Lung (tissue), 12 donors: ENCODE measurements around the gene GSK3A. TPM values are rescaled to one million over a fixed set of nuclear protein-coding genes. Genes with fewer than 3 reads are reported as not detected.
A peak's percentile ranks its signal among the peaks of the same experiment; 100 is the strongest.

Experiments
- ATAC-seq: fragments of 200-7000 bp; cut with Tn5 transposase; one replicate; pipeline ENCODE4 v1.9.1; 2020; ENCODE audit warnings: moderate number of reproducible peaks; ENCODE audit not compliant: insufficient read depth, low FRiP score
- DNase-seq, 3 donors: peaks; one replicate each; pipeline ENCODE4 v3.0.0-alpha.2; 2013 to 2017
- H3K27ac ChIP-seq, 2 donors: one replicate each; pipeline ENCODE4 v1.5.1; 2013; ENCODE audit warnings: mild to moderate bottlenecking in 2 of 2, moderate library complexity in 2 of 2, control low read depth in 1 of 2, inconsistent platforms in 1 of 2, low read depth in 1 of 2, low read length in 1 of 2
- H3K27me3 ChIP-seq, 3 donors: one replicate each; pipeline ENCODE4 v1.5.1; 2013; ENCODE audit warnings: low read length in 2 of 3; ENCODE audit not compliant: control insufficient read depth in 3 of 3, insufficient read depth in 3 of 3
- H3K36me3 ChIP-seq, 4 donors: one replicate each; pipeline ENCODE4 v1.5.1; 2013; ENCODE audit warnings: low read length in 4 of 4, mild to moderate bottlenecking in 1 of 4, moderate library complexity in 1 of 4; ENCODE audit not compliant: control insufficient read depth in 4 of 4, insufficient read depth in 4 of 4
- H3K4me1 ChIP-seq, 5 donors: one replicate each; pipeline ENCODE4 v1.5.1; 2013; ENCODE audit warnings: low read length in 5 of 5, mild to moderate bottlenecking in 2 of 5, moderate library complexity in 1 of 5; ENCODE audit not compliant: control insufficient read depth in 5 of 5, insufficient read depth in 5 of 5
- H3K4me3 ChIP-seq: one replicate; pipeline ENCODE4 v1.5.1; 2013; ENCODE audit warnings: mild to moderate bottlenecking, control low read depth, moderate library complexity
- H3K9ac ChIP-seq, 2 donors: one replicate each; pipeline ENCODE4 v1.5.1; 2013; ENCODE audit warnings: low read length in 2 of 2, control low read depth in 1 of 2; ENCODE audit not compliant: insufficient read depth in 1 of 2
- H3K9me3 ChIP-seq, 4 donors: one replicate each; pipeline ENCODE4 v1.5.1; 2013; ENCODE audit warnings: low read length in 3 of 4, mild to moderate bottlenecking in 1 of 4, moderate library complexity in 1 of 4; ENCODE audit not compliant: control insufficient read depth in 4 of 4, insufficient read depth in 3 of 4
- CTCF ChIP-seq: IDR thresholded peaks from 2 replicates; pipeline ENCODE4 v1.5.1; 2012; ENCODE audit warnings: mild to moderate bottlenecking; ENCODE audit errors: control extremely low read depth, extremely low read depth
- WGBS, 2 donors: extraction: QIAGEN DNeasy Blood & Tissue Kit; methylation state at CpG; one replicate each; pipeline ENCODE4 v1.1.7; 2013; 5-methylcytosine and 5-hydroxymethylcytosine counted together
- polyA plus RNA-seq, 2 donors: library from polyadenylated mRNA; stranded (reverse); fragments of 200-250 nt; gene quantifications; one replicate each; pipeline ENCODE4 v1.2.1, GENCODE V29; 2013
- total RNA-seq, 2 donors: library from RNA; depleted of rRNA in 1 of 2; stranded (reverse); fragments of >200 nt in 1 of 2; gene quantifications; one replicate each; pipeline ENCODE4 v1.2.1, GENCODE V29; 2014 to 2021
- donor health status: control.
- donor health status: control.
- donor health status: Bipolar disorder and iron deficiency.
- donor health status: healthy.
- donor health status: DM: yes; HTN: yes; CAD: no.

Gene GSK3A
- total and polyA plus RNA-seq, 4 donors, result 23.7 to 54.2 (median 46.2) TPM

GRCh38 chr19:42200116-42200715 lies 42.2 kb downstream of the GSK3A start:
- ATAC-seq, result no peak
- peak overlapping the region in 1 of 2 donors; percentile 79 for H3K27ac ChIP-seq
- peaks cover 0 to 55% (median 13%) of the 10 kb centered on the region in 4 donors for H3K36me3 ChIP-seq
- 76 to 82% methylated on average over 5 of the region's 5 CpGs for WGBS, 2 donors
- H3K9me3 ChIP-seq, result no peaks in the 10 kb centered on the region
- no peaks in the 10 kb centered on the region for H3K27me3 ChIP-seq
- no peak for DNase-seq
- H3K4me3 ChIP-seq, result no peak overlapping the region
- TF ChIP-seq CTCF, result no peak
- H3K4me1 ChIP-seq, result peaks cover 0 to 5% (median 0%) of the 10 kb centered on the region in 5 donors
- no peak overlapping the region for H3K9ac ChIP-seq

GRCh38 chr19:42199440-42200115 lies 42.8 kb downstream of the GSK3A start:
- peaks cover 0 to 51% (median 13%) of the 10 kb centered on the region in 4 donors for H3K36me3 ChIP-seq
- no peak overlapping the region for H3K4me3 ChIP-seq

GRCh38 chr19:42198676-42199439 lies 43.5 kb downstream of the GSK3A start:
- no peak for ATAC-seq
- peaks cover 0 to 44% (median 11%) of the 10 kb centered on the region in 4 donors for H3K36me3 ChIP-seq
- no peaks in the 10 kb centered on the region for H3K9me3 ChIP-seq
- H3K4me3 ChIP-seq, result no peak overlapping the region
- H3K27ac ChIP-seq, result peak overlapping the region in 1 of 2 donors; percentile 68
- DNase-seq, result no peak
- TF ChIP-seq CTCF, result no peak
- no peaks in the 10 kb centered on the region for H3K27me3 ChIP-seq
- peaks cover 0 to 5% (median 0%) of the 10 kb centered on the region in 5 donors for H3K4me1 ChIP-seq
- no peak overlapping the region for H3K9ac ChIP-seq
- 27 to 52% methylated on average over 7 of the region's 7 CpGs for WGBS, 2 donors

More at GRCh38 chr19:42199440-42200115, 42.8 kb downstream of the GSK3A start:
- ATAC-seq (peak; percentile 28), DNase-seq (no peak)
- H3K4me1 ChIP-seq, result peaks cover 0 to 5% (median 0%) of the 10 kb centered on the region in 5 donors
- peak overlapping the region in 1 of 2 donors; percentile 68 for H3K27ac ChIP-seq
- no peak overlapping the region for H3K9ac ChIP-seq
- TF ChIP-seq CTCF, result no peak
- H3K27me3 ChIP-seq, result no peaks in the 10 kb centered on the region
- no peaks in the 10 kb centered on the region for H3K9me3 ChIP-seq
- WGBS, 2 donors, result 26 to 61% methylated on average over 32 of the region's 32 CpGs
